SK-N-SH (cell line): ENCODE measurements around the gene MSTN.

ENCODE experiments used
- MXI1 ChIP-seq: IDR thresholded peaks from 2 replicates; pipeline ENCODE4 v1.6.1; 2012; ENCODE audit warnings: mild to moderate bottlenecking, low read depth, low read length, improper control_type of control experiment
- TF ChIP-seq, protein P1 (sequence below): fragments of 200-600 bp; sonication (generic); IDR thresholded peaks from 2 replicates; pipeline ENCODE4 v1.6.1; 2017; ENCODE audit warnings: antibody characterized with exemption, mild to moderate bottlenecking, moderate library complexity

DNA sequence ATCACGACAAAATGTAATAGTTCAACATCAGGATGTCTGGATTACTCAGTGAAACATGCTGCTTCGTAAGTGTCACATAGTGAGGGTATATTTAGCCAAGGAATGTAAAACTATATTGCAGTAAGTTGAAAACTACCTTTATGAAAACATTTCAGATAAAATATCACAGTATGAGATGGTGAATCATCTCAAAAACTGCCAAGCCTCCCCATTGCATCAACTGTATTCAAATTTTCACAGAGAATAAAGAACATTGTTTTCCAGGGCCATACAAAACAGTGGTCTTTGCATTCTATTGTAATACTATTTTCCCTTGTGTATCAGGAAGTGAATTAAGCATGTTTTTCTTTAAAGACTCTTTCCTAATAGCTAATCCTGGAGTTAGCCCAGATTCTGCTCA lies 47.6 kb upstream of the MSTN start:
- TF ChIP-seq, protein P1, sequence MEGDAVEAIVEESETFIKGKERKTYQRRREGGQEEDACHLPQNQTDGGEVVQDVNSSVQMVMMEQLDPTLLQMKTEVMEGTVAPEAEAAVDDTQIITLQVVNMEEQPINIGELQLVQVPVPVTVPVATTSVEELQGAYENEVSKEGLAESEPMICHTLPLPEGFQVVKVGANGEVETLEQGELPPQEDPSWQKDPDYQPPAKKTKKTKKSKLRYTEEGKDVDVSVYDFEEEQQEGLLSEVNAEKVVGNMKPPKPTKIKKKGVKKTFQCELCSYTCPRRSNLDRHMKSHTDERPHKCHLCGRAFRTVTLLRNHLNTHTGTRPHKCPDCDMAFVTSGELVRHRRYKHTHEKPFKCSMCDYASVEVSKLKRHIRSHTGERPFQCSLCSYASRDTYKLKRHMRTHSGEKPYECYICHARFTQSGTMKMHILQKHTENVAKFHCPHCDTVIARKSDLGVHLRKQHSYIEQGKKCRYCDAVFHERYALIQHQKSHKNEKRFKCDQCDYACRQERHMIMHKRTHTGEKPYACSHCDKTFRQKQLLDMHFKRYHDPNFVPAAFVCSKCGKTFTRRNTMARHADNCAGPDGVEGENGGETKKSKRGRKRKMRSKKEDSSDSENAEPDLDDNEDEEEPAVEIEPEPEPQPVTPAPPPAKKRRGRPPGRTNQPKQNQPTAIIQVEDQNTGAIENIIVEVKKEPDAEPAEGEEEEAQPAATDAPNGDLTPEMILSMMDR: no peak
- no peak for TF ChIP-seq MXI1
